ENCODE measurements around the gene PPP2R3B.
"Not testable (repeated sequence)": the region's sequence is repeated elsewhere in the genome, so short reads cannot be mapped to it uniquely, and the experiment has no call there.

PPP2R3B gene, protein sequence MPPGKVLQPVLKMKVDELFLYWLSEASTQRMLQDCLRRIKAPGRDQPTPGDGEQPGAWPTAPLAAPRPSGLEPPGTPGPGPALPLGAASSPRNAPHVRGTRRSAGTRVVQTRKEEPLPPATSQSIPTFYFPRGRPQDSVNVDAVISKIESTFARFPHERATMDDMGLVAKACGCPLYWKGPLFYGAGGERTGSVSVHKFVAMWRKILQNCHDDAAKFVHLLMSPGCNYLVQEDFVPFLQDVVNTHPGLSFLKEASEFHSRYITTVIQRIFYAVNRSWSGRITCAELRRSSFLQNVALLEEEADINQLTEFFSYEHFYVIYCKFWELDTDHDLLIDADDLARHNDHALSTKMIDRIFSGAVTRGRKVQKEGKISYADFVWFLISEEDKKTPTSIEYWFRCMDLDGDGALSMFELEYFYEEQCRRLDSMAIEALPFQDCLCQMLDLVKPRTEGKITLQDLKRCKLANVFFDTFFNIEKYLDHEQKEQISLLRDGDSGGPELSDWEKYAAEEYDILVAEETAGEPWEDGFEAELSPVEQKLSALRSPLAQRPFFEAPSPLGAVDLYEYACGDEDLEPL

DNA sequence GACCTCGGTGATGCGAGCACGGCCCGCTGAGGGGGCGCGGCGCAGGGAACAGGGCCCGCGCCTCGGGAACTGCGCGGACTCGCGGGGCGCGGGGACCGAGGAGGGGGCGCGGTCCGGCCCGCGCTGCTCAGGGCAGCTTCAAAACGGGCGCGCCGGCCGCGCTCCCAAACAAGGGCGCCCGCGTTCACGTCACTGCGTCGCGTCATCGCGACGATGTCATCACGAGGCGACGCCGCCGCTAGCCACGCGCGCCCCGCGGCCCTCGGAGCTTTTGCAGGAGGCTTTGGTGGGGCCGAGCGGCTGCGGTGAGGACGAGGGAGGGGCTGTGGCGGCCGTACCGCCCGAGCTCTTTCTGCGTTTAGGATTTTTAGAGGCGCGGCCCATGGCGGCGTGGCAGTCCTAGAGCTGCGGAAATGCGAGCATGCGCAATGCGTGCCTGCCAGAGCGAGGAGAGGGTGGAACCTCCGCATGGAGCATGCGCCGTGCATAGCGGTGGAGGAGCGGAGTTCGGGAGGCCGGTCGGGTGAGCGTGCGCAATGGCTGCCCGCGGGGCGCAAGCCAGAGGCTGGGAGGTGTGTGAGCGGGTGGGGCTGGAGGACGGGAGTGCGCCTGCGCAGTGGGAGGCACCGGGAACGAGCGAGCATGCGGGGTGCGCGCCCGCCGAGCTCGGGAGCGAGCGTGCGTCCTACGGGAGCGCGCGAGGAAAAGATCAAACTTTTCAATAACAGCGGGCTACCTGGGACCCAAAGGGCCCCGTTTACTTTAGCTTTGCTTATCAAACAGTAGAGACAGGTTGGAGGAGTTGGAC lies at the start of gene PPP2R3B:
Gene PPP2R3B (minus strand): TSS at position 140 of the 808 bp plus-strand sequence. CDS start 216 bp downstream, outside the sequence.
- DNase-seq (ENCODE audit: insufficient read length, low spot score) (peak; percentile 100), FAIRE-seq (peak; percentile 98)

DNA sequence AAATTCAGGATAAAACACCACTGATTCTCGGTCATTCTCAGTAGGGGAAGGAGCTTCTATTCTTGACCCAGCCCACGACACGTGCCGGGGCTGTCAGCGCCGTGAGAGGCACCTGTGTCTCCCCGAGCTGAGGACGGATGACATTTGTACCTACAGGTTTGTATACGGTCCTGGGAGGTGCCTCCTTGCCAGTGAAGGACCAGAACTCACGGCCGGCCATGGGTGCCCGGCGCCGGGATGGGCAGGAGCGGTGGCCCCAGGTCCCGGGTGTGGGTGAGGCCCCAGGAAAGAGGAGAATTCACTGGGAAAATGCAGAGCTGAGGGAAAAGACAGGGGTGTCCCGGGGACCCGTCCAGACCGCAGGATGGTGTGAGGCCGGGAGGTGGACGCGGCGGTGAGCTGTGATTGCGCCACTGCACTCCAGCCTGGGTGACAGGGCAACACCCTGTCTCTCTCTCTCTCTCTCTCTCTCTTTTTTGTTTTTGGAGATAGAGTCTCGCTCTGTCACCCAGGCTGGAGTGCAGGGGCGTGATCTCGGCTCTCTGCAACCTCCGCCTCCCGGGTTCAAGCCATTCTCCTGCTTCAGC lies 48.9 kb upstream of the PPP2R3B start:
- DNase-seq (ENCODE audit: insufficient read length, low spot score) (no peak), FAIRE-seq (no peak)

DNA sequence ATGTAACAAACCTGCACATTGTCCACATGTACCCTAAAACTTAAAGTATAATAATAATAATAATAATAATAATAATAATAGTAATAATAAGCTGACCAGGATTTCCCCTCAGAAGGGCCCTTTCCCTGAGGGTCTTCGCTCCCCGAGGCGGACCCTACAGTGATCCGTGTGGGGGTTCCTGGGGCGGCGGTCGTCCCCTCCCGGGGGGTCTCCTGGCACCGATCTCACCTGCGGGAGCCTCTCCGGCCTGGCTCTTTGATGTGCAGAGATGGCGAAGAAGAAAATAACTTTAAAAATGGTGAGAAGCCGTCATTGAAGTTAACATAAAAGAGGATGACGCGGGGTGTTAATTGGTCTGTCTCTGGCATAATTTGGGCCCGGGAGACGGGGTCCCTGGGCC lies 48.2 kb upstream of the PPP2R3B start:
- DNase-seq (ENCODE audit: insufficient read length, low spot score) (no peak), FAIRE-seq (no peak)

DNA sequence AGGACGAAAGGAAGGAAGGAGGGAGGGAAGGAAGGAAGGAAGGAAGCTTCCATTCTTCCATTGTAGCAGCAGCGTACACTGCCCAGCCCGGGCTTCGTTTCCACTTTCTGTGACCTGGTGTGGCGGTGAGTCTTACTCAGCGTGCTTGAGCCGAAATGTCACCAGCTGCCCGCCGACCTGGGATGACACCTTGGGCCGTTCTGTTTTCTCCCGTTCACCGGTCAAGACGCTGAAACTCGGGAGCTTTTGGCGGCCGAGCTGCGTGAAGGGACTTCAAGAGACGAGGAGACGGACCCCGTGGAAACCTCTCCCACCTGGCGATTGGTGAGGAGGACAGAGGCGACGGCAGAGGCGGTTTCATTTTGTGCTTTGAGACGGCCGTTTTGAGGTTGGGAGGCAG lies 47.1 kb upstream of the PPP2R3B start:
- no peak for DNase-seq (ENCODE audit: insufficient read length, low spot score)
- FAIRE-seq = no peak

DNA sequence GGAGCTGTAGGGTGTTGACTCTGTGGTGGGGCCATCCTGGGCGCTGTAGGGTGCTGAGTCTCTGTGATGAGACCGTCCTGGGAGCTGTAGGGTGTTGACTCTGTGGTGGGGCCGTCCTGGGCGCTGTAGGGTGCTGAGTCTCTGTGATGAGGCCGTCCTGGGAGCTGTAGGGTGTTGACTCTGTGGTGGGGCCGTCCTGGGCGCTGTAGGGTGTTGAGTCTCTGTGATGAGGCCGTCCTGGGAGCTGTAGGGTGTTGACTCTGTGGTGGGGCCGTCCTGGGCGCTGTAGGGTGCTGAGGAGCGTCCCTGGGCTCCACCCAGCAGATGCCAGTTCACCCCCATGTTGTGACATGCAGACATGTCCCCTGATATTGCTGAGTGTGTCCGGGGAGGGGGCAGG lies 46.0 kb upstream of the PPP2R3B start:
- not testable (repeated sequence) for FAIRE-seq

DNA sequence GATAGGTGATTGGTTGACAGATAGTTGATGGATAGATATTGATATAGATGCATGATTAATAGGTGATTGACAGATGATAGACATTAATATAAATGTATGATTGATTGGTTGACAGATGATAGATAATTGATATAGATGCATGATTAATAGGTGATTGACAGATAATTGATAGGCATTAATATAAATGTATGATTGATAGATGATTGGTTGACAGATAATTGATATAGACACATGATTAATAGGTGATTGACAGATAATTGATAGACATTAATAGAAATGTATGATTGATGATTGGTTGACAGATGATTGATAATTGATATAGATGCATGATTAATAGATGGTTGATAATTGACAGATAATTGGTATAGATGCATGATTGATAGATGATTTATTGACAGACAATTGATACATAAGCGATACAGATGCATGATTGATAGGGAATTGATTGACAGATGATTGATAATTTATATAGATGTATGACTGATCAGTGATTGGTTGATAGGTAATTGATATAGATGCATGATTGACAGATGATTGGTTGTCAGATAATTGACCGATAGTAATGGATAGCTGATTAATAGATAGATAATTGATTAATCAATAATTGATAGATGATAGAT lies 44.9 kb upstream of the PPP2R3B start:
- no peak for DNase-seq (ENCODE audit: insufficient read length, low spot score)
- no peak for FAIRE-seq

More for the DNA sequence above, 46.0 kb upstream of the PPP2R3B start:
- not testable (repeated sequence) for DNase-seq (ENCODE audit: insufficient read length, low spot score)

DNA sequence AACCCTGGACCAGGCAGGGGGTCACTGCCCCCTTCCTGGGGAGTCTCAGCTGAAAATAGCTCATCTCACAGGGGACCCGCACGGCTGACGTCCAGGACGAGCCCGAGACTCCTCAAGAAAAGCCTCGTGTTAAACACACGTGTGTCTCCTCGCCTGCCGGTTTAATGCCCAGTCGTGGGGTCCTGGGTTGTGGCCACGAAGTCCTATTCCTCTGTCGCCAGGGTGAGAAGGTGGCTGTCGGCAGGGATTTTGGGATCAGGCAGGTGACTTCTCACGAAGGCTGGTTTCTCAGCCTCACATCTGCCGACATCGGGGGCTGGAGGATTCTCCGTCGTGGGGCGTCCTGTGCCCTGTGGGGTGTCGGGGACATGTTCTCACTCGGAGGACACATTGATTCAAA lies 44.3 kb upstream of the PPP2R3B start:
- DNase-seq (ENCODE audit: insufficient read length, low spot score) = no peak
- FAIRE-seq = no peak

DNA sequence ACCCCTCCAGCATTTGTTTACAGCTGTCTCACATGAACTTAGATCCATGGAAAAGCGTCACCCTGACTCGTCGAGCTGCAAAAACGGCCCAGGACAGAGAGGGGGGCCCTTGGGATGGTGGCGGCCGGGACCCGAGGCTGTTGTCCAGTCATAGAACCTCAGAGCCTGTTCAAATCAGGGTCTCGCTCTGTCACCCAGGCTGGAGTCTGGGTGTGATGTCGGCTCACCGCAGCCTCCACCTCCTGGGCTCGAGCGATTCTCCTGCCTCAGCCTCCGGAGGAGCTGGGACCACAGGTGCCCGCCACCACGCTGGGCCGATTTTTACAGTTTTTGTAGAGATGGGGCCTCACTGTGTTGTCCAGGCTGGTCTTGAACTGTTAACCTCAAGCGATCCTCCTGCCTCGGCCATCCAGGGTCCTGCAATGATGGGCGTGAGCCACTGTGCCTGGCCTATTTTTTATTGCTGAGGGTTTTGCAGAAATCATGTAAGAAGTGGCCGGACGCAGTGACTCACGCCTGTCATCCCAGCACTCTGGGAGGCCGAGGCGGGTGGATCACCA lies 42.6 kb upstream of the PPP2R3B start:
- DNase-seq (ENCODE audit: insufficient read length, low spot score) (no peak), FAIRE-seq (no peak)

DNA sequence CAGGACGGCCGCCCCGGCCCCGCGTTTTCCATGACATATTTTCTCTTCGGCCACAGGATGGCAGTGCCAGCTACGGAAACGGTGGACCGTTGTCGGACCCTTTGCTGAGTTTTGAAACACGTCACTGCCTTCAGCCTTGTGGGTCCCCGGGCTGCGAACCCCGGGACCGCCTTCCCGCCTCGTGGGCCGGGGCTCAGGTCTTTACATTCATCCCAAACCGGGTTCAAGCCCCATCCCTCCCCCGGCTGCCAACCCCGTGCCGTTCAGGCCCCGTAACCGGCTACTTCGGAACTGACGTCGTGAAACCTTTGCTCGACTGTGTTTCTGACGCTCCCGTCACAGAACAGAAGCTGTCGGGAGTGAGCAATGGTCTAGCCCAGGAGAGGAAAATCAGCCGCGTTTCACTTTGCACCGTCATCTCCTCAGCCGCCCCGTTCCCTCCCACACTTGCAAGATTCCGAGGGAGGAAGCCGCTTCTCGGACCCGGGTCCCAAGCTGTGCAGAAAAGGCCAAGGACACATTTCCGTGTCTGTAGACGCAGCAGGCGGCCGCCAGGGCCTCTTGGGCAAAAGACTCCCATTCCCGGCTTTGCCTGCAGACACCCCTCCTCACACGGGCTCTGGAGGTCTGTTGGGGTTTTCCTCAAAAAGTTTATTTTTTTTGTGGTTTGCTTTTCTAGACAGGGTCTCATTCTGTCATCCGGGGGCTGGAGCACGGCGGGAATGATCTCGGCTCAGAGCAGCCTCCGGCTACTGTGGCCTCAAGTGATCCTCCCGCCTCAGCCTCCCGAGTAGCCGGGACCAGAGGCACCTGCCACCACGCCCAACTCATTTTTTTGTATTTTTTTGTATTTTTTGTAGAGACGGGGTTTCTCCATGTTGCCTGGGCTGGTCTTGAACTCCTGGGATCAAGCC lies 41.4 kb upstream of the PPP2R3B start:
- FAIRE-seq (no peak), DNase-seq (ENCODE audit: insufficient read length, low spot score) (no peak)

DNA sequence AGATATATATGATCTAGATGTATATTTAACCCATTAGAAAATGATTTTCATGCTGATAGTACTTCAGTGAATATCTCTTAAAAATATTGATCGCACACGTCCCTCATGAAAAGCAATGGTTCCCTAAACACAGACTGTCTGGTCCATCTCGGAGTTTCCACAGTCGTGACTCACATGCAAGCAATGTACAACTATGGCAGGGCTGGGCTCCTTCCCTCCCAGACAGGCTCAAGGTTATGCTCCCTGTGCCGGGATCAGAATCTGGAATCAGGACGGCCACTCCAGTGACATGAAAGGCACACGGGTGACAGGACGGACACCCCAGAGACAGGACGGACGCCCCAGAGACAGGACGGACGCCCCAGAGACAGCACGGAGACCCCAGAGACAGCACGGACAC lies 40.2 kb upstream of the PPP2R3B start:
- FAIRE-seq = no peak
- DNase-seq (ENCODE audit: insufficient read length, low spot score) = no peak

DNA sequence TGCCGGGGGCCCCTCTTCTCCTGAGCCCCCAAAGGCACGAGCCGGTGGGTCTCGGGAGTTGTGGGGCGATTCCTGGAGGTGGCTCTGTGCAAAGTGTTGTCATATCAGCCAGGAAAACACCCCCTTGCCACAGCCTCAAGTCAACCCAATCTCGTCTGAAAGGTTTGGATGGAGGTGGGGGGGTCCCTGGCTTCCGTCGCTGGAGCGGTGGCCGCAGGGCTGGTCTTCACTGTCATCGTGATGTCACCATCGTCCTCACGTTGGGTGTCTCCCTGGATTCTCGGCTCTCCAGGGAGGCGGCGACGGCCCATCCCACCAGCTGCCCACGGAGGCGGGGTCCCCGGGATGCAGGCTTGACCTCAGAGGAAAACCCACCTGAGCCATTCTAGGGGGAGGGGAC lies 38.3 kb upstream of the PPP2R3B start:
- no peak for FAIRE-seq
- no peak for DNase-seq (ENCODE audit: insufficient read length, low spot score)

DNA sequence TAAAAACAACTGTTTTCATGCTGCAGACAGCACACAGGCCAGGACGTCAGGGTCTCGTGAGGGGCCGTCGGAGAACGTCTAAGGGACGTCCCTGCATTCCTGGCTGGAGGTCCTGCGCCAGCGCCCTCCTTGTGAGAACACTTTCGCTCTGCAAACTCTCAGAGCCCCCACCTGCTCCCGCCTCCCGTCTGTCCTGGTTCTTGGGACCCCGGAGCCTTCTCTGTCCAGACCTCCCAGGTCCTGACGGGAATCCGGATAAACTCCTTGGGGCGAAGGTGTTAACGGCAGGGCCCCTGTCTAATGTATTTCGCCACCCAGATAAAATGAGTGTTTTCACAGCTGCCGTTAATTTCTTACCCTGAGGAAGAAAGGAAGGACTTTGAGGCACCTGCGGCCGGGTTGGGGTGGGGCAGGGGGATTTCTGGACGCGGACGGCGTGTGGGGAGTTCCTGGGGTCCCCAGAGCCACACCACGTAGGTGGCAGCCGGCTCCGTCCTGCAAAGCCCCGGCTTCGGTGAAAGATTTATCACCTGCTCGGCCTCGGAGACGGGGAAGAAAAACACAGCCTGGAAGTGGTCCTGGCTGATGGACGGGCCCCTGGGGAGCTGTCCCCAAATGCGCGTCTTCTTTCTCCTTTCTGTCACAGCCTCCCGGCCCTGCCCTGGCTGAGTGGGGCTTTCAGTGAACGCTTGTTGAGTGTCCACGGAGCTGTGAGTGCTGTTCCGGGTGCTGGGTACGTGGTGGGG lies 35.1 kb upstream of the PPP2R3B start:
- FAIRE-seq (no peak), DNase-seq (ENCODE audit: insufficient read length, low spot score) (no peak)

DNA sequence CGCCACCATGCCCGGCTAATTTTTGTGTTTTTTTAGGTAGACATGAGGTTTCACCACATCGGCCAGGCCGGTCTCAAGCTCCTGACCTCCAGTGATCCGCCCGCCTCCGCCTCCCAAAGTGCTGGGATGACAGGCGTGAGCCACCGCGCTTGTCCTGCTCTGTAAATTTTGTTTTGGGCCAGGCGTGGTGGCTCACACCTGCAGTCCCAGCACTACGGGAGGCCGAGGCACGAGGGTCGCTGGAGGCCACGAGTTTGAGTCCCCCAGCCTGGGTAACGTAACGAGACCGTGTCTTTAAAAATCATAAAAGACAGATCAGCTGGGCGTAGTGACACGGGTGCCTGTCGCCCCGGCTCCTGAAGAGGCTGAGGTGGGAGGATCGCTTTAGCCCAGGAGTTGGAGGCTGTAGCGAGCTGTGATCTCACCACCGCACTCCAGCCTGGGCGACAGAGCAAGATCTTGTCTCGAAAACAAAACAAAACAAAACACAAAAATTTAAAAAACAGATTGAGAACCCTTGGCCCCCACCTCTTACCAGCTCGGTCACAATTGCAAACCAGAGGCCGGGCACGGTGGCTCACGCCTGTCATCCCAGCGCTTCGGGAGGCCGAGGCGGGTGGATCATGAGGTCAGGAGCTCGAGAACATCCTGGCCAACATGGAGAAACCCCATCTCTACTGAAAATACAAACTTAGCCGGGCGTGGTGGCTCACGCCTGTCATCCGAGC lies 34.0 kb upstream of the PPP2R3B start:
- no peak for DNase-seq (ENCODE audit: insufficient read length, low spot score)
- no peak for FAIRE-seq

DNA sequence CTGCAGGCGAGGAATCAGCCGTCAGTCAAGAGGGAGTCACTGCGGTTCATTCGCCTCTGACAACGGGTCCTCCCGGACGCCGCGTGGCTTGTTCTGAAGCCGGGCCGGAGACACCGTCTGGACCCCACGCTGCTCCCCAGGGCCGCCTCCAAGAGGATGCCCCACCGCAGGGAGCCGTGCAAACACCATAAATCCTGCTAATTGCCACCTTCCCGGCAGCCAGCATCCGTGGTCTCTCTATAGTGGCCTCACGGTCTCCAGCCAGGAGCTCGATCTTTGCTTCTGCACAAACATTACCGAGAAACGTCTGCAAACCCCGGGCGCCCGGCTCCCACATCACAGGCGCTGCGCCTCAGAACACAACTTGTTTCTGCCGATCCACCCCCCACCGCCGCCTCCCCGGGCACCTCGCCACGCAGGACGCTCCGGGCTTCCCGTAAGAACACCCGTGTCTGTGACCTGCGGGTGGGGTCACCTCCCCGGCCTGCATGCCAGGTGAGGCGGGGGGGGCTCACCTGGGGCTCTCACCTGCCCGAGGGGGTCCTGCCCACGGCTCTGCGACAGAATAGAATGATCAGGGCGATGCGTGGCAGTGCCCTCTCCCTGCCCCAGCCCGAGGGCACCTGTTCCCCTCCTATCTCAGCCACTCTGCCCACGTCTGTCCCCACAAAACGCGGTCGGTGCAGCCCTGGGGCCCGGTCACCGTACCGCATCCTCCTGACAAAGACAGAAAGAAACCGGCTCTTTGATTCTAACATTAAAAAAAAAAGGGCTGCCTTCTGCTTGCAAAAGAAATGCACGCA lies 32.4 kb upstream of the PPP2R3B start:
- no peak for DNase-seq (ENCODE audit: insufficient read length, low spot score)
- no peak for FAIRE-seq

DNA sequence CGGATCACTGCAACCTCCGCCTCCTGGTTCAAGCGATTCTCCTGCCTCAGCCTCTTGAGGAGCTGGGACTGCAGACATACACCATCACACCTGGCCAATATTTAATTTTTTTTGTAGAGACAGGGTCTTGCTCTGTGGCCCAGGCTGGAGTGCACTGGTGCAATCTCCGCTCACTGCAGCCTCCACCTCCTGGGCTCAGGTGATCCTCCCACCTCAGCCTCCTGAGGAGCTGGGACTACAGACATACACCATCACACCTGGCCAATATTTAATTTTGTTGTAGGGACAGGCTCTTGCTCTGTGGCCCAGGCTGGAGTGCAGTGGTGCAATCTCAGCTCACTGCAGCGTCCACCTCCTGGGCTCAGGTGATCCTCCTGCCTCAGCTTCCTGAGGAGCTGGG lies 28.8 kb upstream of the PPP2R3B start:
- DNase-seq (ENCODE audit: insufficient read length, low spot score); FAIRE-seq: not testable (repeated sequence)

DNA sequence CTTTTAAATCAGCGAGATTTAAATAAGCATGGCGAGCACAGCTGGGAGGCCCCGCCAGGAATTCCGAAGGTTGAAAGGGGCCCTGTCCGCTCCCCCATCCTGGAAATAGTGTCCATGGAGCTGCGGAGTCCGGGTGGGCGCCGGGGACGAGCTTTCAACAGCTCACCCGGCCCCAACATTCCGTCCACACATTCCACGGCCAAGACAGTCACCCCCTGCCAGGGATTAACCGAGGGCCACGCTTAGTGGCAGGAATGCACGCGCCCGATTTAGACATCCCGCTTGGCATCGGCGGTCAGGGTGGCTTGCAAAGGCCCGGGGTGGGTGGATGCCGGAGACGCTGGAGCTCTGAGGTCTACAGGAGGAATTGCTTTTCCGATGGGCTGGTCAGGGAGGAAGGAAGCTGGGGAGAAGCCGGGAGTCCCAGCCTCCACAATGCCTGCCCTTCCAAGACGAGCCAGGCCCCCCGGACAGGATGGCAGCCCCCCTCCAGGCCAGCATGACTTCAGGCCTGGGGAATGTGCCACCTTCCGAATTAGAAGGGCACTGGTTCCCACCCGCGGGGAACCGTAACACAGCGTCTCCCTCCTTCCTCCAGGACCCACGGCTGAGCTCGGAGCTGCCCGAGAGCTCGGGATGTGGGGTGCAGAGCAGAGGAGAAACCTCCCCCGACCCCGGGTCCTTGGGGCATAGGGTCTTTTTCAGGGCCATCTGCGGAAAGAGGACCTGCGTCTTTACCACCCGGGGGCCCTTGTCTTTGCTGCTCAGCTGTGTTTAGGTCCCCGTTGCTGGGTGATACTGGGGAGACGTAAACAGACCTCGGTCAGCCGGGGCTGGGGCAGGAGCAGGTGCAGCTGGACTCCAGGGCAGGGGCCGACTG lies 26.9 kb upstream of the PPP2R3B start:
- no peak for FAIRE-seq
- no peak for DNase-seq (ENCODE audit: insufficient read length, low spot score)

Data from GM19239 (cell line).